Tibial nerve (tissue), 4 donors: ENCODE results near the gene FAM241A. TPM values are rescaled to one million over a fixed set of nuclear protein-coding genes. Genes with fewer than 3 reads are reported as not detected.

Source experiments
- DNase-seq, 2 donors: peaks; one replicate each; pipeline ENCODE4 v3.0.0-alpha.2; 2019; ENCODE audit warnings: low spot score in 2 of 2
- H3K27ac ChIP-seq, 4 donors: fragments of 200-600 bp; sonication (generic) in 3 of 4; one replicate each; pipeline ENCODE4 v1.5.1; 2017 to 2019; ENCODE audit warnings: mild to moderate bottlenecking in 1 of 4
- H3K27me3 ChIP-seq, 2 donors: fragments of 200-600 bp; sonication (generic) in 1 of 2; one replicate each; pipeline versions ENCODE4 v1.5.1 to v1.6.0; 2017 to 2019
- H3K36me3 ChIP-seq, 3 donors: fragments of 200-600 bp; sonication (generic); one replicate each; pipeline ENCODE4 v1.5.1; 2018 to 2019
- H3K4me1 ChIP-seq, 4 donors: fragments of 200-600 bp; sonication (generic) in 3 of 4; one replicate each; pipeline ENCODE4 v1.5.1; 2017 to 2019
- H3K4me3 ChIP-seq, 4 donors: fragments of 200-600 bp; sonication (generic) in 3 of 4; one replicate each; pipeline ENCODE4 v1.5.1; 2017 to 2019; ENCODE audit warnings: mild to moderate bottlenecking in 1 of 4, moderate library complexity in 1 of 4
- H3K9me3 ChIP-seq, 4 donors: fragments of 200-600 bp; sonication (generic) in 3 of 4; one replicate each; pipeline ENCODE4 v1.5.1; 2017 to 2019
- CTCF ChIP-seq, 5 experiments: fragments of 200-600 bp in 3 of 5; fragments of 450-650 bp in 2 of 5; sonication (generic) in 3 of 5; IDR thresholded peaks; one replicate each; pipeline ENCODE4 v1.5.1; 2016 to 2019; ENCODE audit warnings: antibody characterized with exemption in 5 of 5, mild to moderate bottlenecking in 3 of 5, moderate library complexity in 2 of 5
- EP300 ChIP-seq, 2 donors: sonication (generic); formaldehyde crosslinking; IDR thresholded peaks; one replicate each; pipeline ENCODE4 v1.6.1; 2017; ENCODE audit warnings: antibody characterized with exemption in 2 of 2, mild to moderate bottlenecking in 1 of 2
- POLR2A ChIP-seq, 2 donors: fragments of 450-650 bp; IDR thresholded peaks; one replicate each; pipeline ENCODE4 v1.6.1; 2017; ENCODE audit warnings: antibody characterized with exemption in 2 of 2, mild to moderate bottlenecking in 2 of 2, moderate library complexity in 2 of 2
- WGBS, 2 donors: methylation state at CpG; one replicate each; pipeline ENCODE4 v1.1.5; 2018; 5-methylcytosine and 5-hydroxymethylcytosine counted together
- total RNA-seq, 4 donors: library from RNA; depleted of rRNA; stranded (reverse); fragments of >200 nt; gene quantifications; one replicate each; pipeline ENCODE4 v1.1.0, GENCODE V29; 2016

The FAM241A gene
- total RNA-seq, 4 donors from 2014 or later, result 2.4 to 4.8 (median 2.9) TPM

GRCh38 chr4:112185740-112186670 is 40.8 kb downstream of the FAM241A start:
- Histone ChIP-seq H3K27ac (no peak overlapping the region), H3K4me3 (no peak overlapping the region), H3K36me3 (no peaks in the 10 kb centered on the region), H3K9me3 (no peaks in the 10 kb centered on the region), H3K4me1 (no peaks in the 10 kb centered on the region), H3K27me3 (no peaks in the 10 kb centered on the region)
- TF ChIP-seq CTCF (IDR thresholded peaks at IDR 0.05) (no peak), POLR2A (IDR thresholded peaks at IDR 0.05) (no peak), EP300 (IDR thresholded peaks at IDR 0.05) (no peak)
- DNase-seq, result no peak
- WGBS, 2 donors, result 73 to 74% methylated on average over 8 of the region's 8 CpGs

GRCh38 chr4:112189754-112190153 is 44.5 kb downstream of the FAM241A start:
- no peaks in the 10 kb centered on the region for H3K27me3 ChIP-seq
- no peaks in the 10 kb centered on the region for H3K36me3 ChIP-seq
- DNase-seq, result no peak
- H3K27ac ChIP-seq, result no peak overlapping the region
- TF ChIP-seq CTCF (IDR thresholded peaks at IDR 0.05) (no peak), EP300 (IDR thresholded peaks at IDR 0.05) (no peak)
- no peak overlapping the region for H3K4me3 ChIP-seq
- H3K4me1 ChIP-seq, result no peaks in the 10 kb centered on the region
- 36 to 48% methylated on average over 2 of the region's 2 CpGs for WGBS, 2 donors
- peaks cover 0 to 2% (median 0%) of the 10 kb centered on the region in 4 donors for H3K9me3 ChIP-seq

GRCh38 chr4:112190684-112191083 is 45.4 kb downstream of the FAM241A start:
- Histone ChIP-seq H3K27me3 (no peaks in the 10 kb centered on the region), H3K4me3 (no peak overlapping the region), H3K4me1 (no peaks in the 10 kb centered on the region), H3K27ac (no peak overlapping the region), H3K9me3 (peaks cover 0 to 2% (median 0%) of the 10 kb centered on the region in 4 donors), H3K36me3 (no peaks in the 10 kb centered on the region)
- no peak for TF ChIP-seq POLR2A (IDR thresholded peaks at IDR 0.05)
- no peak for TF ChIP-seq CTCF (IDR thresholded peaks at IDR 0.05)
- no peak for TF ChIP-seq EP300 (IDR thresholded peaks at IDR 0.05)
- 89 to 92% methylated on average over 8 of the region's 8 CpGs for WGBS, 2 donors
- no peak for DNase-seq

- peaks cover 0 to 2% (median 0%) of the 10 kb centered on the region in 4 donors for H3K9me3 ChIP-seq
- no peaks in the 10 kb centered on the region for H3K36me3 ChIP-seq
- DNase-seq, result no peak
- TF ChIP-seq POLR2A (IDR thresholded peaks at IDR 0.05) (no peak), CTCF (IDR thresholded peaks at IDR 0.05) (no peak), EP300 (IDR thresholded peaks at IDR 0.05) (no peak)
- H3K27me3 ChIP-seq, result no peaks in the 10 kb centered on the region
- 56 to 74% methylated on average over 1 of the region's 1 CpG for WGBS, 2 donors
- H3K4me1 ChIP-seq, result no peaks in the 10 kb centered on the region
- no peak overlapping the region for H3K4me3 ChIP-seq
- H3K27ac ChIP-seq, result no peak overlapping the region
Observed at GRCh38 chr4:112196461-112196860, 51.2 kb downstream of the FAM241A start.

GRCh38 chr4:112199041-112199440 is 53.8 kb downstream of the FAM241A start:
- peaks cover 0 to 2% (median 0%) of the 10 kb centered on the region in 4 donors for H3K9me3 ChIP-seq
- no peak for DNase-seq
- no peaks in the 10 kb centered on the region for H3K27me3 ChIP-seq
- TF ChIP-seq CTCF (IDR thresholded peaks at IDR 0.05) (no peak), POLR2A (IDR thresholded peaks at IDR 0.05) (no peak), EP300 (IDR thresholded peaks at IDR 0.05) (no peak)
- H3K27ac ChIP-seq, result no peak overlapping the region
- H3K36me3 ChIP-seq, result no peaks in the 10 kb centered on the region
- H3K4me3 ChIP-seq, result no peak overlapping the region
- no peaks in the 10 kb centered on the region for H3K4me1 ChIP-seq
- WGBS, 2 donors, result 76 to 86% methylated on average over 1 of the region's 1 CpG
